GM12864 (cell line): Measurements from ENCODE around the gene RIPPLY1.
"Not testable (repeated sequence)": the region's sequence is repeated elsewhere in the genome, so short reads cannot be mapped to it uniquely, and the experiment has no call there.

Experiments
- DNase-seq: peaks from one replicate; pipeline ENCODE4 v3.0.0-alpha.2; 2011; ENCODE audit warnings: low read depth
- H3K4me3 ChIP-seq: 2 replicates; pipeline ENCODE4 v1.5.1; 2011; ENCODE audit warnings: mild to moderate bottlenecking, low read depth, low read length, control low read depth
- CTCF ChIP-seq: IDR thresholded peaks from 2 replicates; pipeline ENCODE4 v1.5.1; 2011; ENCODE audit warnings: low read depth, mild to moderate bottlenecking, moderate library complexity, low read length, control low read depth, inconsistent platforms; ENCODE audit errors: missing control alignments

RIPPLY1 gene

DNA sequence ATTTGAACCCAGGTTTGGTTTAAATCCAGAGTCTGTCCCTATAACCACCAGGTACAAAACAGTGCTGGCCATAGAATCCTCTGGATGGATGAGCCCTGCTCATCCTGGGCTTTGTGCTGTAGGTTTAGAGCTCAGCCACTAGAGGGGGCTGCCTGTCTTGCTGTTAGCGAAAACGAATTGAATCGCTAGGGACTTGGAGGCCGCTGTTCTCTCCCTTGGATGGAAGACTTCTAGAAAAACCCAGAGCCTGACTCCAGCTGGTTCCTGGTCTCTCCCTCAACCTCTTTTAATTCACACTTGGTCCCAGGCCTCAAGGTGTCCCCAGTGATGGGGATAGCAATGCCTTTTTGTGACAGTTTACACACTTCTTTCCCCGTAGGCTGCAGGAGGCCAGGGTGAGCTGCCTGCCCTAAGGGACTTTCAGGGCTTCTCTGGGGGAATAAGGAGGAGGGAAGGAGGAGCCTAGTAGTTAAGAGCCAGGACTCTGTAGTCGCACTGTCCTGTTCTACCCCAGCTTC is 8.7 kb downstream of the RIPPLY1 start:
- no peak for DNase-seq
- H3K4me3 ChIP-seq, result no peak overlapping the region
- TF ChIP-seq CTCF, result peak; percentile 79

DNA sequence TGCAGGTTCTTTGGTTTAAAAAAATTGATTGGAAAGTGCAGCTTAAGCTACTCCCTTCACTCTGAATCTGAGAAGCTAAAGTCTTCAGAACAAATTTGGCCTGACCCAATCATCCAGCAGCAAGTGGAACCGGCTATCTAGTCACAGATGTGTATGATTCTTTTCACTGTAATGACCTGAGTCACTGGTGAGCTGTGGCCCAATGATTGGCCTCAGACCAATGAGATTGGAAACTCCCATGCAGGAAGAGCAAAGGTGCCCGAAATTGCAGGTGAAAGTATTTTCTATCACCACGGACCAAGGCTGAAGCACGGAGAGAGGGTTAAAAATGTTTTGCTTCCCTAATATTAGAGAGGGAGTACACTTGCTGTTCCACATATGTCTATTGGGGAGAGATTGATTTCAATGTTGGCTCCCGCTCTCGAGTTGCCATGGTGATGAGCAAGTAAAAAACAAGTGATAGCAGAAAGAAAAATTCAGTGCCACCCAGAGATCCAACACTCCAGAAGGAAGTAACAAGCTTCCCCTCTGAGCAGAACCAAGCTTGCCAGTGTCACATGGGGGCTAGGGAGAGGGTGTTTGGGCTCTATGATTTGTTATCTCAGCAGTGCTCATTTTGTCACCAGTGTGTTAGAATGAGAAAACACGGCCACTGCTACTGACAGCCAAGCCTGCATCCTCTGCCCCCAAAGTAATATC is 11.2 kb downstream of the RIPPLY1 start:
- no peak for DNase-seq
- no peak for TF ChIP-seq CTCF
- H3K4me3 ChIP-seq, result no peak overlapping the region

GRCh38 chrX:106889468-106889867 is 13.7 kb downstream of the RIPPLY1 start:
- no peak for DNase-seq

DNA sequence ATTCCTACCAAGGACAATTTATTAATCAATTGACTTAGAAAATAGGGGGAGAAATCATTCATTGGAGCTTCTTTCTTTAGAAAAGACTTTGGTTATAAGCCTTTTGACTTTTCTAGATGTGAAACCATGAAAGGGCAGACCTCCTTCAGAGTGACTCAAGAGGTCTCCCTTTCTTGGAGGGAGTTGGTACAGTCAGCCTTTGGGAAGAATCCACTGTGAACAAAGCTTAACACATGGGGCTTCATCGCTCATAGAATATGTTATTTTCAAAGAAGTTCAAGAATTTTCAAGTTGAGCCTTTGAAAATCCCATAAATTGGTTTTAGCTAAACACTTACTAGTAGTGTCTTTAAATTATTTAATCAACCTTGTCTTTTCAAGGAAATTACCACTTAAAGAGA is 28.0 kb downstream of the RIPPLY1 start:
- no peak overlapping the region for H3K4me3 ChIP-seq
- TF ChIP-seq CTCF, result no peak
- no peak for DNase-seq

More at GRCh38 chrX:106889468-106889867, 13.7 kb downstream of the RIPPLY1 start:
- H3K4me3 ChIP-seq, result no peak overlapping the region
- TF ChIP-seq CTCF, result no peak

GRCh38 chrX:106874075-106874474 is 29.1 kb downstream of the RIPPLY1 start:
- no peak for DNase-seq
- TF ChIP-seq CTCF, result peak; percentile 23

DNA sequence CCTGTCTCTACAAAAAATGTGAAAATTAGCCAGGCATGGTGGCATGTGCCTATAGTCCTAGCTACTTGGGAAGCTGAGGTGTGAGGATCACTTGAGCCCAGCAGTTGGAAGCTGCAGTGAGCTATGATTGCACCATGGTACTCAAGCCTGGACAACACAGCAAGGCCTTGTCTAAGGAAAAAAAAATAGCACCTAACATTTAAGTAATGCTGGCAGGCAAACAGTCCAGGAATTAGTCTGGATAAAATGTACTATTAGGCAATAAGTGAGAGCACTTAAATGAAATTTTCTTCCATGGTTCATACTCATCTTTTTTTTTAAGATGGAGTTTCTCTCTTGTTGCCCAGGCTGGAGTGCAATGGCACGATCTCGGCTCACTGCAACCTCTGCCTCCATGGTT is 30.3 kb downstream of the RIPPLY1 start:
- not testable (repeated sequence) for DNase-seq, H3K4me3 ChIP-seq

More at GRCh38 chrX:106874075-106874474, 29.1 kb downstream of the RIPPLY1 start:
- no peak overlapping the region for H3K4me3 ChIP-seq

DNA sequence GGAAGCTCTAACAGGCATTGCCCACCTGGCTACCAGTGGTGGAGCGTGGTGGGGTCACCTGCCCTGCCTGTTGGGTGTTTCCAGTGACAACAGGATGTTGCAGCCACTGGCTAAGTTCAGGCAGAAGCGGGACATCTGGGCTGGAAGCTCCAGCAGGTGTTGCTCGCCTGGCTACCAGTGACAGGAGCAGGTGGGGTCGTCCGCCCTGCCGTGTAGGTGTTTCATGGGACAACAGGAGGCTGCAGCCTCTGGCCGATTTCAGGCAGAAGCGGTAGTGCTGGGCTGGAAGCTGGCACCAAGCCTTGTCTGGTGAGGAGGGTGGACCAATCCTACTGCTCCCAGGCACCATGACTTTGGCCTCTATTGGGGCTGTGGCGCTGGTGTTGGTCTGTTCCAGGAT is 39.4 kb downstream of the RIPPLY1 start:
- DNase-seq, result no peak
- no peak overlapping the region for H3K4me3 ChIP-seq
- TF ChIP-seq CTCF, result no peak
